Hepatocyte (in vitro differentiated cells): Measurements from ENCODE around the gene MAP9.

Source experiments
- CTCF ChIP-seq: fragments of 200-600 bp; sonication (generic); IDR thresholded peaks from 2 replicates; pipeline ENCODE4 v1.5.1; 2016; ENCODE audit warnings: antibody characterized with exemption, mild to moderate bottlenecking; ENCODE audit not compliant: poor library complexity
- EZH2 ChIP-seq: fragments of 200-600 bp; sonication (generic); IDR thresholded peaks from 2 replicates; pipeline ENCODE4 v1.6.1; 2016; ENCODE audit warnings: antibody characterized with exemption, mild to moderate bottlenecking, borderline replicate concordance
- EZH2phosphoT487 ChIP-seq: fragments of 200-600 bp; sonication (generic); IDR thresholded peaks from one replicate; pipeline ENCODE4 v1.6.1; 2018; ENCODE audit warnings: antibody characterized with exemption, mild to moderate bottlenecking, low read depth, moderate library complexity; ENCODE audit not compliant: unreplicated experiment, severe bottlenecking

- no peak for TF ChIP-seq CTCF
- TF ChIP-seq EZH2 = no peak
- TF ChIP-seq EZH2phosphoT487 = no peak
These were observed 36.8 kb downstream of the MAP9 start for GRCh38 chr4:155339999-155340398.
